Heart right ventricle (tissue), 16 donors: Measurements from ENCODE around the gene TRIM62. TPM values are rescaled to one million over a fixed set of nuclear protein-coding genes. Genes with fewer than 3 reads are reported as not detected.

Experiments
- ATAC-seq, 8 donors: fragments of 200-7000 bp; cut with Tn5 transposase; one replicate each; pipeline ENCODE4 v1.9.1; 2020; ENCODE audit warnings: mild to moderate bottlenecking in 8 of 8, moderate library complexity in 8 of 8, moderate number of reproducible peaks in 1 of 8
- DNase-seq, 2 donors: peaks; one replicate each; pipeline ENCODE4 v3.0.0-alpha.2; 2020
- H3K27ac ChIP-seq, 10 donors: fragments of 200-600 bp; sonication (generic) in 2 of 10; one replicate each; pipeline versions ENCODE4 v1.5.0 to v1.8.0; 2020 to 2022; ENCODE audit warnings: mild to moderate bottlenecking in 3 of 10
- H3K27me3 ChIP-seq, 7 donors: fragments of 200-600 bp; one replicate each; pipeline ENCODE4 v1.8.0; 2021 to 2022; ENCODE audit warnings: mild to moderate bottlenecking in 2 of 7
- H3K36me3 ChIP-seq, 9 donors: fragments of 200-600 bp; sonication (generic) in 1 of 9; one replicate each; pipeline versions ENCODE4 v1.5.0 to v1.8.0; 2020 to 2022; ENCODE audit warnings: mild to moderate bottlenecking in 2 of 9
- H3K4me1 ChIP-seq, 9 donors: fragments of 200-600 bp; sonication (generic) in 1 of 9; one replicate each; pipeline versions ENCODE4 v1.5.0 to v1.8.0; 2020 to 2022; ENCODE audit warnings: mild to moderate bottlenecking in 4 of 9
- H3K4me3 ChIP-seq, 10 donors: fragments of 200-600 bp; sonication (generic) in 2 of 10; one replicate each; pipeline versions ENCODE4 v1.5.0 to v1.8.0; 2020 to 2022; ENCODE audit warnings: mild to moderate bottlenecking in 7 of 10, moderate library complexity in 2 of 10
- H3K9me3 ChIP-seq, 11 donors: fragments of 200-600 bp in 10 of 11; sonication (generic) in 2 of 11; one replicate each; pipeline versions ENCODE4 v1.5.0 to v1.8.0; 2013 to 2022; ENCODE audit warnings: mild to moderate bottlenecking in 2 of 11, control low read depth in 1 of 11, moderate library complexity in 1 of 11
- CTCF ChIP-seq, 9 donors: fragments of 200-600 bp; sonication (generic) in 2 of 9; IDR thresholded peaks; one replicate each; pipeline versions ENCODE4 v1.5.0 to v1.8.0; 2021 to 2022; ENCODE audit warnings: antibody characterized with exemption in 9 of 9, mild to moderate bottlenecking in 5 of 9, moderate library complexity in 1 of 9
- WGBS, 2 donors: extraction: QIAGEN DNeasy Blood & Tissue Kit; methylation state at CpG; one replicate each; pipeline ENCODE4 v1.1.7; 2013; ENCODE audit warnings: inconsistent platforms in 1 of 2; 5-methylcytosine and 5-hydroxymethylcytosine counted together
- intact Hi-C, 10 donors: fragments of 100-400 bp; cut with DNase I; formaldehyde crosslinking; loops; one replicate each; pipeline versions ENCODE4 v1.11.1 to v1.14.2; 2022
- polyA plus RNA-seq, 2 donors: library from polyadenylated mRNA; stranded (reverse); fragments of 200-250 nt; gene quantifications; one replicate each; pipeline ENCODE4 v1.2.3, GENCODE V29; 2013
- total RNA-seq, 10 donors: library from RNA; stranded (reverse); fragmentation: NEBNext Ultra II Directional in 3 of 10; extraction: Animal tissue kit (Norgen Biotek cat#: 25700) in 3 of 10; gene quantifications; one replicate each; pipeline versions ENCODE4 v1.2.1 to v1.2.4, GENCODE V29; 2021 to 2023
- donor health status: Arrhythmogenic right ventricular cardiomyopathy.
- donor health status: ischemic (EF 13 %, LVEDD 7.1; RV severe dilation, severe dysfunction).
- donor health status: healthy with polysubstance abuse.
- donor health status: DM: no; HTN: yes; CAD: no.
- donor health status: DM: no; HTN: no; CAD: no.
- donor health status: ischemic (EF 25% LVEDD 6.9; RV normal size, moderate dysfunction).
- donor health status: ischemic (EF 25% LVEDD 5.7; RV mildly dilated, moderate dysfunction).
- donor health status: healthy.
- donor health status: DM: yes; HTN: yes; CAD: no.
- donor health status: Ischemic cardiomyopathy.
- donor health status: ischemic (EF 35%, LVEDD 5.7; RV mildly dilated, moderate dysfunction).
- donor health status: nonischemic (EF 11% LVEDD 7.7; RV severe dilation, severe dysfunction).
- donor health status: DM: yes; HTN: yes; CAD: no.
- donor health status: PGD.
- donor health status: ischemic (EF 29% LVEDD 5.4; RV normal size, mild dysfunction).
- donor health status: nonischemic (EF 23%, LVEDD 6.1; RV moderate dilation, normal function).

The TRIM62 gene
- total and polyA plus RNA-seq, 12 donors, result 2.0 to 3.7 (median 2.6) TPM

- no peak for TF ChIP-seq CTCF (IDR thresholded peaks at IDR 0.05)
- no peaks in the 10 kb centered on the region for H3K27me3 ChIP-seq
- H3K9me3 ChIP-seq, result no peaks in the 10 kb centered on the region
- WGBS, 2 donors, result 77 to 85% methylated on average over 3 of the region's 3 CpGs
- ATAC-seq (no peak), DNase-seq (no peak)
- no peaks in the 10 kb centered on the region for H3K36me3 ChIP-seq
- no peak overlapping the region for H3K4me3 ChIP-seq
- H3K4me1 ChIP-seq, result peaks cover 0 to 23% (median 17%) of the 10 kb centered on the region in 9 donors
- H3K27ac ChIP-seq, result no peak overlapping the region
- intact Hi-C loops, result loop anchor here in 6 of 10 donors (10.0 kb wide), 4 partner anchors 132 to 352 kb away; partner anchors contain the start of genes ZSCAN20 (in 3 of the 6) and ZNF362 (in 1 of the 6)
Observed at GRCh38 chr1:33123266-33123665, 58.6 kb downstream of the TRIM62 start.

DNA sequence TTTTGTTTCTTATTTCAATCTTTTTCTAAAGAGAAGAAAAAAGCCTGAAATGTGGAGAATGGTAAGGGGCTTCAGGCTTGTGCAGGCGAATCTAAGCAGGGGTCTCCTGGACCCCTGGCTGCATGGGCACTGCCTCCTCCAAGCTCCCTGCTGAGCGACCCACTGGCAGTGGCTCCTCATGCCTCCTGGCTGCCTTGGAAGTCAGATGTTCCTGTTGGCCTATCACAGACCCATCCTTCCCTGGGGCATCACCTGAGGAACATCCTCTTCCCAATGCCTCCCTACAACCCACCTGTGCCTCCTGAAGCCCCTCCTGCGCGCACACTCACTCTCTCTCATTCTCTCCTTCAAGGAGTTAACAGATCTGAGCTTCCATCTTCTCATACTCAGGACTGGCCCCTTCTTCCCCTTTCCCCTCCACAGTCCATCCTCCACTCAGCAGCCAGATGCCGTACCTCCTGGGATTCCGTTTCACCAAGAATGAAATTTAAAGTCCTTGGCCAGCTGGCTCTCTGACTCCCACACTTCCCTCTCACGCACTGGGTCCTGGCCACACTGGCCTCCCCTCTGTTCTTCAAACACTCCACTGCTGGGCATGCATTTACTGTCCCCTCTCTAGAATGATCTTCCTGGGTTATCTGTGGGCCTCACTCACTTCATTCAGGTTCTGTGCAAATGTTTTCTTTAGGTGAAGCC, 59.2 kb downstream of the TRIM62 start:
- DNase-seq (no peak), ATAC-seq (no peak)
- Histone ChIP-seq H3K9me3 (no peaks in the 10 kb centered on the region), H3K4me1 (peaks cover 0 to 16% (median 10%) of the 10 kb centered on the region in 9 donors), H3K27me3 (no peaks in the 10 kb centered on the region), H3K27ac (no peak overlapping the region), H3K4me3 (no peak overlapping the region), H3K36me3 (peaks cover 0 to 2% (median 0%) of the 10 kb centered on the region in 9 donors)
- intact Hi-C loops, result loop anchor here in 6 of 10 donors (10.0 kb wide), 4 partner anchors 132 to 352 kb away; partner anchors contain the start of genes ZSCAN20 (in 3 of the 6) and ZNF362 (in 1 of the 6)
- TF ChIP-seq CTCF (IDR thresholded peaks at IDR 0.05), result no peak
- WGBS, 2 donors, result 65 to 71% methylated on average over 7 of the region's 7 CpGs

GRCh38 chr1:33121728-33122127, 60.1 kb downstream of the TRIM62 start:
- H3K36me3 ChIP-seq, result peaks cover 0 to 5% (median 0%) of the 10 kb centered on the region in 9 donors
- TF ChIP-seq CTCF (IDR thresholded peaks at IDR 0.05), result no peak
- no peaks in the 10 kb centered on the region for H3K9me3 ChIP-seq
- DNase-seq (no peak), ATAC-seq (no peak)
- intact Hi-C loops, result loop anchor here in 6 of 10 donors (10.0 kb wide), 4 partner anchors 133 to 353 kb away; partner anchors contain the start of genes ZSCAN20 (in 3 of the 6) and ZNF362 (in 1 of the 6)
- WGBS, 2 donors, result 84 to 89% methylated on average over 5 of the region's 5 CpGs
- peaks cover 0 to 12% (median 8%) of the 10 kb centered on the region in 9 donors for H3K4me1 ChIP-seq
- H3K27me3 ChIP-seq, result no peaks in the 10 kb centered on the region
- no peak overlapping the region for H3K4me3 ChIP-seq
- no peak overlapping the region for H3K27ac ChIP-seq

- intact Hi-C loops, result loop anchor here in 6 of 10 donors (10.0 kb wide), 4 partner anchors 134 to 354 kb away; partner anchors contain the start of genes ZSCAN20 (in 3 of the 6) and ZNF362 (in 1 of the 6)
- Histone ChIP-seq H3K4me1 (peaks cover 0 to 1% (median 0%) of the 10 kb centered on the region in 9 donors), H3K27me3 (no peaks in the 10 kb centered on the region), H3K9me3 (no peaks in the 10 kb centered on the region), H3K4me3 (no peak overlapping the region), H3K36me3 (peaks cover 0 to 5% (median 0%) of the 10 kb centered on the region in 9 donors), H3K27ac (no peak overlapping the region)
- no peak for TF ChIP-seq CTCF (IDR thresholded peaks at IDR 0.05)
- 82 to 83% methylated on average over 8 of the region's 8 CpGs for WGBS, 2 donors
- DNase-seq (no peak), ATAC-seq (no peak)
Observed at GRCh38 chr1:33120436-33121231, 61.2 kb downstream of the TRIM62 start.
